SJSA1 (cell line): ENCODE data around the gene ZDHHC14. TPM values are rescaled to one million over a fixed set of nuclear protein-coding genes. Genes with fewer than 3 reads are reported as not detected.
"Not testable (repeated sequence)": the region's sequence is repeated elsewhere in the genome, so short reads cannot be mapped to it uniquely, and the experiment has no call there.

Experiments
- DNase-seq, 2 experiments: peaks; one replicate each; pipeline ENCODE4 v3.0.0-alpha.2; 2015 to 2020; ENCODE audit warnings: low spot score in 2 of 2, low read depth in 1 of 2
- H3K27ac ChIP-seq: fragments of 250-450 bp; sonication (Bioruptor Pico); 2 replicates; pipeline ENCODE4 v1.5.1; 2020; ENCODE audit warnings: mild to moderate bottlenecking, moderate library complexity
- H3K27me3 ChIP-seq: fragments of 250-450 bp; sonication (Bioruptor Pico); replicated peaks from 2 replicates; pipeline ENCODE4 v1.5.1; 2020; ENCODE audit warnings: mild to moderate bottlenecking, moderate library complexity
- H3K36me3 ChIP-seq: fragments of 250-450 bp; sonication (Bioruptor Pico); 2 replicates; pipeline ENCODE4 v1.5.1; 2020; ENCODE audit warnings: mild to moderate bottlenecking
- H3K4me1 ChIP-seq: fragments of 250-450 bp; sonication (Bioruptor Pico); replicated peaks from 2 replicates; pipeline ENCODE4 v1.6.1; 2021; ENCODE audit warnings: mild to moderate bottlenecking
- H3K4me3 ChIP-seq: fragments of 250-450 bp; sonication (Bioruptor Pico); 2 replicates; pipeline ENCODE4 v1.5.1; 2020; ENCODE audit warnings: mild to moderate bottlenecking
- H3K9me3 ChIP-seq: fragments of 250-450 bp; sonication (Bioruptor Pico); replicated peaks from 2 replicates; pipeline ENCODE4 v1.5.1; 2020; ENCODE audit warnings: mild to moderate bottlenecking
- total RNA-seq: library from RNA; depleted of rRNA; stranded (reverse); fragments of >200 nt; shearing (Covaris generic); gene quantifications from 2 replicates; pipeline ENCODE4 v1.2.3, GENCODE V29; 2014

ZDHHC14 gene
- total RNA-seq, 1 experiment from 2014 or later: 8.4 TPM

GRCh38 chr6:157574851-157575424 is 193.9 kb downstream of the ZDHHC14 start:
- Histone ChIP-seq H3K4me1 (peaks cover 8% of the 10 kb centered on the region), H3K27ac (no peak overlapping the region), H3K36me3 (no peaks in the 10 kb centered on the region), H3K4me3 (no peak overlapping the region), H3K27me3 (no peaks in the 10 kb centered on the region), H3K9me3 (no peaks in the 10 kb centered on the region)
- no peak for DNase-seq

- no peak for DNase-seq
- no peak overlapping the region for H3K27ac ChIP-seq
- no peaks in the 10 kb centered on the region for H3K27me3 ChIP-seq
- H3K9me3 ChIP-seq: no peaks in the 10 kb centered on the region
- H3K36me3 ChIP-seq: no peaks in the 10 kb centered on the region
- peaks cover 14% of the 10 kb centered on the region for H3K4me1 ChIP-seq
- no peak overlapping the region for H3K4me3 ChIP-seq
Observed at GRCh38 chr6:157575436-157576145, 194.6 kb downstream of the ZDHHC14 start.

GRCh38 chr6:157576991-157577390 is 196.0 kb downstream of the ZDHHC14 start:
- DNase-seq, H3K36me3 ChIP-seq, H3K27me3 ChIP-seq, H3K27ac ChIP-seq, H3K9me3 ChIP-seq, H3K4me3 ChIP-seq: not testable (repeated sequence)
- peaks cover 14% of the 10 kb centered on the region for H3K4me1 ChIP-seq

GRCh38 chr6:157578527-157578926 is 197.5 kb downstream of the ZDHHC14 start:
- not testable (repeated sequence) for H3K4me3 ChIP-seq, H3K9me3 ChIP-seq, H3K36me3 ChIP-seq, H3K27ac ChIP-seq, DNase-seq, H3K27me3 ChIP-seq
- peaks cover 14% of the 10 kb centered on the region for H3K4me1 ChIP-seq

- no peak overlapping the region for H3K4me3 ChIP-seq
- no peaks in the 10 kb centered on the region; the same call in 1 of the 2 replicates for H3K9me3 ChIP-seq
- H3K27ac ChIP-seq: peak overlapping the region; percentile 47
- no peaks in the 10 kb centered on the region for H3K27me3 ChIP-seq
- DNase-seq: peak in 1 of 2 experiments; percentile 39
- peaks cover 14% of the 10 kb centered on the region for H3K4me1 ChIP-seq
- no peaks in the 10 kb centered on the region for H3K36me3 ChIP-seq
Observed at GRCh38 chr6:157579467-157580031, 198.6 kb downstream of the ZDHHC14 start.

- Histone ChIP-seq H3K4me1 (peaks cover 14% of the 10 kb centered on the region), H3K4me3 (no peak overlapping the region), H3K27me3 (no peaks in the 10 kb centered on the region), H3K9me3 (peaks cover under 1% of the 10 kb centered on the region; the same call in 1 of the 2 replicates), H3K27ac (no peak overlapping the region), H3K36me3 (no peaks in the 10 kb centered on the region)
- no peak for DNase-seq
Observed at GRCh38 chr6:157584036-157584435, 203.0 kb downstream of the ZDHHC14 start.

GRCh38 chr6:157585274-157586087 is 204.5 kb downstream of the ZDHHC14 start:
- H3K4me1 ChIP-seq: peaks cover 1% of the 10 kb centered on the region
- no peaks in the 10 kb centered on the region for H3K36me3 ChIP-seq
- H3K9me3 ChIP-seq: peaks cover 10% of the 10 kb centered on the region
- no peaks in the 10 kb centered on the region for H3K27me3 ChIP-seq
- no peak overlapping the region for H3K27ac ChIP-seq
- no peak overlapping the region for H3K4me3 ChIP-seq
- no peak for DNase-seq

GRCh38 chr6:157586088-157586414 is 205.1 kb downstream of the ZDHHC14 start:
- Histone ChIP-seq H3K4me3 (no peak overlapping the region), H3K27me3 (no peaks in the 10 kb centered on the region), H3K9me3 (peaks cover 10% of the 10 kb centered on the region), H3K27ac (no peak overlapping the region), H3K36me3 (no peaks in the 10 kb centered on the region), H3K4me1 (no peaks in the 10 kb centered on the region)
- no peak for DNase-seq

GRCh38 chr6:157586476-157587126 is 205.6 kb downstream of the ZDHHC14 start:
- Histone ChIP-seq H3K9me3 (peaks cover 10% of the 10 kb centered on the region), H3K36me3 (no peaks in the 10 kb centered on the region), H3K4me3 (no peak overlapping the region), H3K27ac (no peak overlapping the region), H3K27me3 (no peaks in the 10 kb centered on the region), H3K4me1 (no peaks in the 10 kb centered on the region)
- no peak for DNase-seq

- no peak for DNase-seq
- no peaks in the 10 kb centered on the region for H3K4me1 ChIP-seq
- peaks cover 10% of the 10 kb centered on the region for H3K9me3 ChIP-seq
- no peaks in the 10 kb centered on the region for H3K27me3 ChIP-seq
- no peak overlapping the region for H3K27ac ChIP-seq
- no peaks in the 10 kb centered on the region for H3K36me3 ChIP-seq
- no peak overlapping the region for H3K4me3 ChIP-seq
Observed at GRCh38 chr6:157587127-157587926, 206.3 kb downstream of the ZDHHC14 start.

- not testable (repeated sequence) for H3K36me3 ChIP-seq, DNase-seq, H3K9me3 ChIP-seq, H3K4me1 ChIP-seq, H3K27me3 ChIP-seq, H3K4me3 ChIP-seq, H3K27ac ChIP-seq
Observed at GRCh38 chr6:157590654-157591053, 209.7 kb downstream of the ZDHHC14 start.

GRCh38 chr6:157592541-157592940 is 211.6 kb downstream of the ZDHHC14 start:
- no peak overlapping the region for H3K4me3 ChIP-seq
- H3K27me3 ChIP-seq: no peaks in the 10 kb centered on the region
- H3K27ac ChIP-seq: no peak overlapping the region
- no peaks in the 10 kb centered on the region for H3K36me3 ChIP-seq
- peaks cover 10% of the 10 kb centered on the region for H3K9me3 ChIP-seq
- peaks cover 16% of the 10 kb centered on the region for H3K4me1 ChIP-seq
- DNase-seq: no peak

- Histone ChIP-seq H3K27ac (no peak overlapping the region), H3K27me3 (no peaks in the 10 kb centered on the region), H3K4me1 (peaks cover 20% of the 10 kb centered on the region), H3K4me3 (no peak overlapping the region), H3K9me3 (peaks cover 10% of the 10 kb centered on the region), H3K36me3 (no peaks in the 10 kb centered on the region)
- no peak for DNase-seq
Observed at GRCh38 chr6:157592980-157593379, 212.0 kb downstream of the ZDHHC14 start.
